Stimulated activated naive CD4-positive, alpha-beta T cell (primary cell): ENCODE results near the gene P4HB.
A peak's percentile ranks its signal among the peaks of the same experiment; 100 is the strongest.

Source experiments
- DNase-seq, 6 experiments: peaks; one replicate each; lab custom pipeline; 2025; lab: John Stamatoyannopoulos, UW

P4HB gene

GRCh38 chr17:81898029-81898866 lies 37.9 kb upstream of the P4HB start:
- DNase-seq: no peak

GRCh38 chr17:81895400-81895799 lies 35.1 kb upstream of the P4HB start:
- DNase-seq: no peak

- DNase-seq: no peak
Measured at GRCh38 chr17:81891303-81891552, 30.9 kb upstream of the P4HB start.

GRCh38 chr17:81890447-81891302 lies 30.3 kb upstream of the P4HB start:
- DNase-seq: peak in 1 of 6 experiments; percentile 33

GRCh38 chr17:81889602-81890001 lies 29.3 kb upstream of the P4HB start:
- no peak for DNase-seq

GRCh38 chr17:81888988-81889595 lies 28.8 kb upstream of the P4HB start:
- no peak for DNase-seq

GRCh38 chr17:81888105-81888987 lies 28.0 kb upstream of the P4HB start:
- DNase-seq: no peak

- no peak for DNase-seq
Measured at GRCh38 chr17:81885869-81886548, 25.7 kb upstream of the P4HB start.

- no peak for DNase-seq
Measured at GRCh38 chr17:81885454-81885853, 25.1 kb upstream of the P4HB start.

GRCh38 chr17:81884968-81885367 lies 24.6 kb upstream of the P4HB start:
- no peak for DNase-seq

- no peak for DNase-seq
Measured at GRCh38 chr17:81884520-81884919, 24.2 kb upstream of the P4HB start.

- DNase-seq: no peak
Measured at GRCh38 chr17:81879121-81879520, 18.8 kb upstream of the P4HB start.

- no peak for DNase-seq
Measured at GRCh38 chr17:81878294-81878693, 18.0 kb upstream of the P4HB start.

- DNase-seq: no peak
Measured at GRCh38 chr17:81877569-81877968, 17.2 kb upstream of the P4HB start.

- peak; percentile 89 to 96 (median 93) for DNase-seq
Measured at GRCh38 chr17:81871387-81872230, 11.3 kb upstream of the P4HB start.

GRCh38 chr17:81870981-81871386 lies 10.6 kb upstream of the P4HB start, which contains the start of gene ARHGDIA:
Gene ARHGDIA, minus strand, starts transcription at chr17:81871337. Its CDS starts 1,407 bp downstream, at chr17:81869930.
- no peak for DNase-seq

GRCh38 chr17:81870131-81870980 lies 10.0 kb upstream of the P4HB start:
- peak in 4 of 6 experiments; percentile 30 to 61 (median 44) for DNase-seq

- peak in 3 of 6 experiments; percentile 30 to 61 (median 39) for DNase-seq
Measured at GRCh38 chr17:81869221-81870130, 9.1 kb upstream of the P4HB start.
